Body of pancreas (tissue), 4 donors: Measurements from ENCODE around the gene OSBPL2. TPM values are rescaled to one million over a fixed set of nuclear protein-coding genes. Genes with fewer than 3 reads are reported as not detected.
A peak's percentile ranks its signal among the peaks of the same experiment; 100 is the strongest.

Experiments
- ATAC-seq: fragments of 150-250 bp; one replicate; pipeline ENCODE4 v1.9.1; 2016
- DNase-seq, 4 donors: peaks; one replicate each; pipeline ENCODE4 v3.0.0-alpha.2; 2019
- H3K27ac ChIP-seq, 4 donors: fragments of 200-600 bp; sonication (generic); 1 replicate in 3 of 4; 2 replicates in 1 of 4; pipeline versions ENCODE4 v1.5.1 to v1.6.1; 2016 to 2019; ENCODE audit warnings: mild to moderate bottlenecking in 1 of 4, mixed read lengths in 1 of 4, moderate library complexity in 1 of 4
- H3K27me3 ChIP-seq, 2 donors: fragments of 200-600 bp; sonication (generic); one replicate each; pipeline ENCODE4 v1.6.0; 2016; ENCODE audit warnings: mild to moderate bottlenecking in 1 of 2
- H3K36me3 ChIP-seq, 2 donors: fragments of 200-600 bp; sonication (generic); replicated peaks in 1 of 2; 2 replicates each; pipeline ENCODE4 v1.5.1; 2016; ENCODE audit warnings: low read depth in 2 of 2; ENCODE audit not compliant: insufficient read depth in 1 of 2
- H3K4me1 ChIP-seq: fragments of 200-600 bp; sonication (generic); one replicate; pipeline ENCODE4 v1.6.0; 2016
- H3K4me3 ChIP-seq, 2 donors: fragments of 200-600 bp; sonication (generic); 1 replicate in 1 of 2; 2 replicates in 1 of 2; pipeline ENCODE4 v1.5.1; 2016 to 2019
- H3K9me3 ChIP-seq, 3 donors: fragments of 200-600 bp; sonication (generic); 1 replicate in 2 of 3; 2 replicates in 1 of 3; pipeline ENCODE4 v1.5.1; 2016
- POLR2A ChIP-seq, 3 donors: fragments of 450-650 bp; IDR thresholded peaks; one replicate each; pipeline ENCODE4 v1.6.1; 2016; ENCODE audit warnings: antibody characterized with exemption in 3 of 3, mild to moderate bottlenecking in 2 of 3
- WGBS, 2 donors: methylation state at CpG; one replicate each; pipeline ENCODE4 v1.1.5; 2017; 5-methylcytosine and 5-hydroxymethylcytosine counted together
- intact Hi-C: fragments of 100-400 bp; cut with DNase I; formaldehyde crosslinking; loops from one replicate; pipeline ENCODE4 v1.15.1; 2023
- total RNA-seq, 2 donors: library from RNA; depleted of rRNA; stranded (reverse); fragments of >200 nt; gene quantifications; one replicate each; pipeline ENCODE4 v1.1.0, GENCODE V29; 2016
- TF ChIP-seq, protein P1 (sequence below), 7 experiments: fragments of 450-650 bp in 4 of 7; fragments of 200-600 bp in 3 of 7; sonication (generic) in 3 of 7; IDR thresholded peaks; one replicate each; pipeline ENCODE4 v1.5.1; 2016 to 2019; ENCODE audit warnings: antibody characterized with exemption in 7 of 7

Gene OSBPL2
- total RNA-seq, 2 donors from 2014 or later: 54.5 to 71.9 TPM

GRCh38 chr20:62302341-62303061, 64.2 kb downstream of the OSBPL2 start, which contains the start of gene ADRM1:
ADRM1 (plus strand) TSS chr20:62302997; CDS start chr20:62303569, 572 bp downstream.
- Histone ChIP-seq H3K4me1 (peaks cover 57% of the 10 kb centered on the region), H3K27ac (peak within 1 kb of the TSS; percentile 97 to 99 (median 98)), H3K9me3 (no peaks in the 10 kb centered on the region), H3K4me3 (peak within 1 kb of the TSS; percentile 32 to 60), H3K36me3 (peaks cover 7 to 10% of the 10 kb centered on the region in 2 donors), H3K27me3 (no peaks in the 10 kb centered on the region)
- DNase-seq (peak; percentile 96), ATAC-seq (peak; percentile 88)
- WGBS, 2 donors: 0% methylated on average over 9 to 48 of the region's 81 CpGs
- intact Hi-C loops: no loop called here
- peak; percentile 45 to 70 (median 57) for TF ChIP-seq POLR2A (IDR thresholded peaks at IDR 0.05)
- TF ChIP-seq, protein P1, sequence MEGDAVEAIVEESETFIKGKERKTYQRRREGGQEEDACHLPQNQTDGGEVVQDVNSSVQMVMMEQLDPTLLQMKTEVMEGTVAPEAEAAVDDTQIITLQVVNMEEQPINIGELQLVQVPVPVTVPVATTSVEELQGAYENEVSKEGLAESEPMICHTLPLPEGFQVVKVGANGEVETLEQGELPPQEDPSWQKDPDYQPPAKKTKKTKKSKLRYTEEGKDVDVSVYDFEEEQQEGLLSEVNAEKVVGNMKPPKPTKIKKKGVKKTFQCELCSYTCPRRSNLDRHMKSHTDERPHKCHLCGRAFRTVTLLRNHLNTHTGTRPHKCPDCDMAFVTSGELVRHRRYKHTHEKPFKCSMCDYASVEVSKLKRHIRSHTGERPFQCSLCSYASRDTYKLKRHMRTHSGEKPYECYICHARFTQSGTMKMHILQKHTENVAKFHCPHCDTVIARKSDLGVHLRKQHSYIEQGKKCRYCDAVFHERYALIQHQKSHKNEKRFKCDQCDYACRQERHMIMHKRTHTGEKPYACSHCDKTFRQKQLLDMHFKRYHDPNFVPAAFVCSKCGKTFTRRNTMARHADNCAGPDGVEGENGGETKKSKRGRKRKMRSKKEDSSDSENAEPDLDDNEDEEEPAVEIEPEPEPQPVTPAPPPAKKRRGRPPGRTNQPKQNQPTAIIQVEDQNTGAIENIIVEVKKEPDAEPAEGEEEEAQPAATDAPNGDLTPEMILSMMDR (IDR thresholded peaks at IDR 0.05): peak; percentile 92 to 98 (median 95)

- WGBS, 2 donors: 0% methylated on average over 17 of the region's 39 CpGs; no CpG with 5 or more reads in 1 of the 2 donors
These were observed 64.7 kb downstream of the OSBPL2 start for GRCh38 chr20:62303062-62303339.

DNA sequence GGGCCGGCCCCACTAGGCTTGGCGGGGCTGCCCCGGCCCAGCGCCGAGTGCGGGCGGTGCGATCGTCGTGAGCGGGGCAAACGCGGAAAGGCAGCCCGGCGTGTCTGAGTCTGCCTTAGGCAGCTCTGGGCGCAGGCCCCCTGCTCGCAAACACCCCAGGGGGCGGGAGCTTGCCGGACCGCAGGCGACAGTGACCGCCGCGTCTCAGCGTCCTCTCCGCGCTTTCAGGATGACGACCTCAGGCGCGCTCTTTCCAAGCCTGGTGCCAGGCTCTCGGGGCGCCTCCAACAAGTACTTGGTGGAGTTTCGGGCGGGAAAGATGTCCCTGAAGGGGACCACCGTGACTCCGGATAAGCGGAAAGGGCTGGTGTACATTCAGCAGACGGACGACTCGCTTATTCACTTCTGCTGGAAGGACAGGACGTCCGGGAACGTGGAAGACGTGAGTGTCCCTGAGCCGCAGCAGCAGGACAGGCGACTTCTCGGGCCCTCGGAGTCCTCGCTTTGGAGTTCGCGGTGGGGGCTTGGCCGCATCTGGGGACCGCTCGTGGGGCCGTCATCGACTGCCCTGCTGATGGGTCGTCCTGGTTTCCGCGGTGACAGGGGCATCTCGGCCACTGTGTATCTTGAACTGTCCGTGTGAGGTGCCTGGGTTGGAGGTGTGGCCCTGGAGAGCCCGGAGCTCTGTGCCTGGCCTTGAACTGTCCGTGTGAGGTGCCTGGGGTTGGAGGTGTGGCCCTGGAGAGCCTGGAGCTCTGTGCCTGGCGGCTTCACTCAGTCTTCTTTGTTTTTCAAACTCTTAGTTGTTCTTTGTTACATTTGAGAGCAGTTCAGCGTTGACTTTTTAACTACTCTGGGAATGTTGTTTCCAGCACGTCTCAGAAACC, 65.3 kb downstream of the OSBPL2 start:
- peaks cover 46% of the 10 kb centered on the region for H3K4me1 ChIP-seq
- H3K27me3 ChIP-seq: no peaks in the 10 kb centered on the region
- DNase-seq (peak in 2 of 4 donors; percentile 42), ATAC-seq (no peak)
- intact Hi-C loops: no loop called here
- peak overlapping the region; percentile 32 to 53 for H3K4me3 ChIP-seq
- no peaks in the 10 kb centered on the region for H3K9me3 ChIP-seq
- H3K36me3 ChIP-seq: peaks cover 17 to 21% of the 10 kb centered on the region in 2 donors
- TF ChIP-seq, protein P1 (IDR thresholded peaks at IDR 0.05): no peak
- no peak for TF ChIP-seq POLR2A (IDR thresholded peaks at IDR 0.05)
- peak overlapping the region; percentile 89 to 99 (median 98) for H3K27ac ChIP-seq
- 1 to 3% methylated on average over 6 to 66 of the region's 66 CpGs for WGBS, 2 donors

More at GRCh38 chr20:62303062-62303339, 64.7 kb downstream of the OSBPL2 start:
- ATAC-seq (no peak), DNase-seq (no peak)
- no peak for TF ChIP-seq POLR2A (IDR thresholded peaks at IDR 0.05)
- TF ChIP-seq, protein P1 (IDR thresholded peaks at IDR 0.05): no peak
- intact Hi-C loops: no loop called here
- Histone ChIP-seq H3K4me3 (peak overlapping the region; percentile 32 to 53), H3K27ac (peak overlapping the region; percentile 89 to 99 (median 98)), H3K36me3 (peaks cover 12 to 15% of the 10 kb centered on the region in 2 donors), H3K4me1 (peaks cover 52% of the 10 kb centered on the region), H3K9me3 (no peaks in the 10 kb centered on the region), H3K27me3 (no peaks in the 10 kb centered on the region)

DNA sequence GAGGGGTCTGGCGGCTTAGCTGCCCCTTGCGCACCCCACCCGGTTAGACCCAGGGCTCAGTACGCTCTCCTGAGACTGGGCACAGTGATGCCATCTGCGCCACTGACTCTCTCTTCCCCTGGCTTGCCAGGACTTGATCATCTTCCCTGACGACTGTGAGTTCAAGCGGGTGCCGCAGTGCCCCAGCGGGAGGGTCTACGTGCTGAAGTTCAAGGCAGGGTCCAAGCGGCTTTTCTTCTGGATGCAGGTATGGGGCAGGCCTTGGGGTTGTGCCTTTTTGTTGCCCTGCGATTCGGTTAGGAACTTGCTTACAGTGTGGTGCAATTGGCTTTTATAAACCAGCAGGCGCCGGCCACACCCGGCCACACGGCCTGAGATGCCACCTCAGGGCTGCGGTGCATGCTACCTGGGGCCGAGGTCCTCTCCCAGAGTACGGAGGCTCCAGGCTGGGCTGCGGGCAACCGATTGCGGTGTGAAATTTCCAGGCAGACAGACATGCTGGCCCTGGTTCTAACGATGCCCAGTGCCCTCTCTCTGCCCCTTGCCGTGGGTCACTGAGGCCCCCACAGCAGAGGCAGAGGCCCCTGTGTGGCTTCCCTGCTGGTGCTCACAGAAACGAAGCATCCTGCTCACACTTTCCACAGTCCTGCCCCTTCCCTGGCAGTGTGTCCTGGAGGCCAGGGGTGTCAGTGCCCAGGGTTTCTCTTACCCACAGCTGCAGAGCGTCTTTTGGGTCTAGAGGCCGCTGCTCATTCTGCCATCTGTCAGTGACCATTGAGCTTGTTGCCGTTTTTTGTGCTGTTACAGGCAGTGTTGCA, 66.2 kb downstream of the OSBPL2 start:
- intact Hi-C loops: loop anchor here (5.0 kb wide), 1 partner anchor 78 kb away; no protein-coding TSS in a partner anchor
- H3K27ac ChIP-seq: peak overlapping the region; percentile 43 to 99 (median 98)
- no peak overlapping the region for H3K4me3 ChIP-seq
- TF ChIP-seq, protein P1 (IDR thresholded peaks at IDR 0.05): no peak
- no peak for TF ChIP-seq POLR2A (IDR thresholded peaks at IDR 0.05)
- H3K27me3 ChIP-seq: no peaks in the 10 kb centered on the region
- DNase-seq: no peak
- no peaks in the 10 kb centered on the region for H3K9me3 ChIP-seq
- H3K36me3 ChIP-seq: peaks cover 19 to 22% of the 10 kb centered on the region in 2 donors
- WGBS, 2 donors: 33 to 41% methylated on average over 15 to 29 of the region's 29 CpGs
- ATAC-seq: no peak
- H3K4me1 ChIP-seq: peaks cover 40% of the 10 kb centered on the region
